Cardiac septum (tissue), 1 donor: Measurements from ENCODE around the gene INTS7. TPM values are rescaled to one million over a fixed set of nuclear protein-coding genes. Genes with fewer than 3 reads are reported as not detected.
"Not testable (repeated sequence)": the region's sequence is repeated elsewhere in the genome, so short reads cannot be mapped to it uniquely, and the experiment has no call there.

Experiments used
- DNase-seq: peaks from one replicate; pipeline ENCODE4 v3.0.0-alpha.2; 2020; ENCODE audit warnings: low spot score
- intact Hi-C: fragments of 100-400 bp; cut with DNase I; formaldehyde crosslinking; loops from one replicate; pipeline ENCODE4 v1.14.0; 2022
- total RNA-seq: library from RNA; stranded (reverse); fragmentation: NEBNext Ultra II Directional; extraction: Animal tissue kit (Norgen Biotek cat#: 25700); gene quantifications from one replicate; pipeline ENCODE4 v1.2.1, GENCODE V29; 2021
- donor health status: DM: no; HTN: no; CAD: no.

Gene INTS7
- total RNA-seq, 1 donor from 2014 or later = 8.4 TPM

- intact Hi-C loops = loop anchor here (5.0 to 10.0 kb wide), 2 partner anchors 357 to 575 kb away; no protein-coding TSS in a partner anchor
These were observed 4.3 kb upstream of the INTS7 start for GRCh38 chr1:212039622-212040021.

GRCh38 chr1:212037900-212038299, 2.5 kb upstream of the INTS7 start:
- intact Hi-C loops = loop anchor here (5.0 to 10.0 kb wide), 2 partner anchors 356 to 577 kb away; no protein-coding TSS in a partner anchor

More at GRCh38 chr1:212039622-212040021, 4.3 kb upstream of the INTS7 start:
- DNase-seq = no peak

GRCh38 chr1:212035835-212036605, 663 bp upstream of the INTS7 start:
- intact Hi-C loops = loop anchor here (2.0 to 10.0 kb wide), 3 partner anchors 23 to 579 kb away; no protein-coding TSS in a partner anchor
- DNase-seq = no peak

More at GRCh38 chr1:212037900-212038299, 2.5 kb upstream of the INTS7 start:
- DNase-seq = no peak

- intact Hi-C loops = loop anchor here (2.0 to 10.0 kb wide), 3 partner anchors 22 to 580 kb away; no protein-coding TSS in a partner anchor
- no peak for DNase-seq
These were observed 738 bp downstream of the INTS7 start for GRCh38 chr1:212034516-212035122.

GRCh38 chr1:212030936-212031528, 4.3 kb downstream of the INTS7 start:
- intact Hi-C loops = loop anchor here (10.0 kb wide), 1 partner anchor 584 kb away; no protein-coding TSS in a partner anchor

GRCh38 chr1:212027727-212028126, 7.6 kb downstream of the INTS7 start:
- intact Hi-C loops, DNase-seq: not testable (repeated sequence)

More at GRCh38 chr1:212030936-212031528, 4.3 kb downstream of the INTS7 start:
- no peak for DNase-seq

GRCh38 chr1:212024469-212025149, 10.7 kb downstream of the INTS7 start:
- DNase-seq = no peak
- intact Hi-C loops = no loop called here

- intact Hi-C loops, DNase-seq: not testable (repeated sequence)
These were observed 12.4 kb downstream of the INTS7 start for GRCh38 chr1:212022908-212023307.

GRCh38 chr1:212021563-212021962, 13.8 kb downstream of the INTS7 start:
- intact Hi-C loops = no loop called here
- no peak for DNase-seq

- intact Hi-C loops = no loop called here
- DNase-seq = no peak
These were observed 14.4 kb downstream of the INTS7 start for GRCh38 chr1:212020975-212021374.

GRCh38 chr1:212013672-212014071, 21.7 kb downstream of the INTS7 start:
- intact Hi-C loops = loop anchor here (2.0 kb wide), 1 partner anchor 21 kb away; the partner anchor contains the start of genes DTL and INTS7

GRCh38 chr1:212012034-212012740, 23.2 kb downstream of the INTS7 start:
- intact Hi-C loops = loop anchor here (2.0 kb wide), 1 partner anchor 23 kb away; the partner anchor contains the start of genes DTL and INTS7
- DNase-seq = peak; percentile 80

More at GRCh38 chr1:212013672-212014071, 21.7 kb downstream of the INTS7 start:
- no peak for DNase-seq

GRCh38 chr1:212010004-212010403, 25.4 kb downstream of the INTS7 start:
- DNase-seq = no peak
- intact Hi-C loops = no loop called here

- intact Hi-C loops = no loop called here
- DNase-seq = no peak
These were observed 25.8 kb downstream of the INTS7 start for GRCh38 chr1:212009561-212009960.

GRCh38 chr1:212007886-212008285, 27.5 kb downstream of the INTS7 start:
- no peak for DNase-seq
- intact Hi-C loops = no loop called here

GRCh38 chr1:212007178-212007577, 28.2 kb downstream of the INTS7 start:
- intact Hi-C loops = no loop called here
- no peak for DNase-seq

GRCh38 chr1:212004895-212005608, 30.3 kb downstream of the INTS7 start:
- intact Hi-C loops = no loop called here
- DNase-seq = no peak

- intact Hi-C loops = no loop called here
- DNase-seq = no peak
These were observed 32.8 kb downstream of the INTS7 start for GRCh38 chr1:212002536-212002935.
